ENCODE results near the gene BEAN1.
A peak's percentile ranks its signal among the peaks of the same experiment; 100 is the strongest.

The BEAN1 gene

GRCh38 chr16:66416939-66417700, 10.0 kb upstream of the BEAN1 start:
- DNase-seq (ENCODE audit: insufficient read length, low spot score) = no peak

GRCh38 chr16:66418165-66418962, 8.7 kb upstream of the BEAN1 start:
- DNase-seq (ENCODE audit: insufficient read length, low spot score) (no peak), FAIRE-seq (no peak)

More at GRCh38 chr16:66416939-66417700, 10.0 kb upstream of the BEAN1 start:
- FAIRE-seq = no peak

- FAIRE-seq (no peak), DNase-seq (ENCODE audit: insufficient read length, low spot score) (no peak)
Measured at GRCh38 chr16:66419527-66419926, 7.6 kb upstream of the BEAN1 start.

GRCh38 chr16:66420396-66420795, 6.7 kb upstream of the BEAN1 start:
- DNase-seq (ENCODE audit: insufficient read length, low spot score) (no peak), FAIRE-seq (no peak)

GRCh38 chr16:66421891-66422290, 5.2 kb upstream of the BEAN1 start:
- DNase-seq (ENCODE audit: insufficient read length, low spot score) (no peak), FAIRE-seq (no peak)

- FAIRE-seq = no peak
- no peak for DNase-seq (ENCODE audit: insufficient read length, low spot score)
Measured at GRCh38 chr16:66422366-66422765, 4.7 kb upstream of the BEAN1 start.

- FAIRE-seq (peak; percentile 40), DNase-seq (ENCODE audit: insufficient read length, low spot score) (no peak)
Measured at GRCh38 chr16:66423177-66423576, 3.9 kb upstream of the BEAN1 start.

GRCh38 chr16:66425651-66426050, 1.4 kb upstream of the BEAN1 start:
- no peak for DNase-seq (ENCODE audit: insufficient read length, low spot score)
- FAIRE-seq = no peak

- DNase-seq (ENCODE audit: insufficient read length, low spot score) (no peak), FAIRE-seq (peak; percentile 84)
Measured at GRCh38 chr16:66426112-66427035, 721 bp upstream of the BEAN1 start.

- FAIRE-seq = no peak
- DNase-seq (ENCODE audit: insufficient read length, low spot score) = no peak
Measured at GRCh38 chr16:66427871-66428681, 981 bp downstream of the BEAN1 start.

- DNase-seq (ENCODE audit: insufficient read length, low spot score) (no peak), FAIRE-seq (no peak)
Measured at GRCh38 chr16:66428682-66429251, 1.7 kb downstream of the BEAN1 start.

- peak; percentile 55 for FAIRE-seq
- DNase-seq (ENCODE audit: insufficient read length, low spot score) = no peak
Measured at GRCh38 chr16:66429290-66429962, 2.3 kb downstream of the BEAN1 start.

GRCh38 chr16:66430214-66430613, 3.1 kb downstream of the BEAN1 start:
- no peak for DNase-seq (ENCODE audit: insufficient read length, low spot score)
- no peak for FAIRE-seq

- no peak for FAIRE-seq
Measured at GRCh38 chr16:66431760-66432159, 4.7 kb downstream of the BEAN1 start.

GRCh38 chr16:66432429-66432828, 5.3 kb downstream of the BEAN1 start:
- FAIRE-seq = no peak
- no peak for DNase-seq (ENCODE audit: insufficient read length, low spot score)

More at GRCh38 chr16:66431760-66432159, 4.7 kb downstream of the BEAN1 start:
- no peak for DNase-seq (ENCODE audit: insufficient read length, low spot score)

- DNase-seq (ENCODE audit: insufficient read length, low spot score) = no peak
- peak; percentile 72 for FAIRE-seq
Measured at GRCh38 chr16:66434619-66435430, 7.7 kb downstream of the BEAN1 start.

GRCh38 chr16:66435896-66436295, 8.8 kb downstream of the BEAN1 start:
- no peak for DNase-seq (ENCODE audit: insufficient read length, low spot score)
- FAIRE-seq = no peak

- no peak for FAIRE-seq
Measured at GRCh38 chr16:66437391-66437945, 10.4 kb downstream of the BEAN1 start.

More at GRCh38 chr16:66437391-66437945, 10.4 kb downstream of the BEAN1 start:
- no peak for DNase-seq (ENCODE audit: insufficient read length, low spot score)

All from HTR-8/SVneo (cell line).